ENCODE measurements around the gene CMTM7.

GRCh38 chr3:32404714-32405113 lies 13.1 kb downstream of the CMTM7 start:
- no peak for TF ChIP-seq CTCF (IDR thresholded peaks at IDR 0.05 in 2 of 3, conservative IDR thresholded peaks at IDR 0.05 in 1 of 3; ENCODE audit: borderline replicate concordance in 1 of 3, insufficient read depth in 1 of 3, low read depth in 2 of 3, low read length in 2 of 3)
- TF ChIP-seq MAX (IDR thresholded peaks at IDR 0.05): no peak
- no peak for TF ChIP-seq POLR2AphosphoS5 (IDR thresholded peaks at IDR 0.05; ENCODE audit: low read depth, low read length)
- TF ChIP-seq REST (IDR thresholded peaks at IDR 0.05; ENCODE audit: low read depth): no peak
- TF ChIP-seq SIN3A (IDR thresholded peaks at IDR 0.05; ENCODE audit: low read depth): no peak
- TF ChIP-seq EZH2 (IDR thresholded peaks at IDR 0.05): no peak
- TF ChIP-seq POLR2A (IDR thresholded peaks at IDR 0.05; ENCODE audit: borderline replicate concordance, extremely low read depth, insufficient read depth, insufficient read length): no peak
- TF ChIP-seq ELF1 (IDR thresholded peaks at IDR 0.05; ENCODE audit: borderline replicate concordance, low read depth): no peak
- no peak for TF ChIP-seq RAD21 (IDR thresholded peaks at IDR 0.05; ENCODE audit: low read depth)

All from HCT116 (cell line).